HG03521 (cell line): Measurements from ENCODE around the gene MED9.
"Not testable (repeated sequence)": the region's sequence is repeated elsewhere in the genome, so short reads cannot be mapped to it uniquely, and the experiment has no call there.

Source experiments
- ATAC-seq: cut with Tn5 transposase; IDR thresholded peaks from one replicate; pipeline ENCODE4 v1.9.1; 2021; ENCODE audit warnings: mild to moderate bottlenecking, moderate library complexity; ENCODE audit not compliant: unreplicated experiment

Gene MED9

GRCh38 chr17:17454700-17455099, 22.1 kb upstream of the MED9 start:
- not testable (repeated sequence) for ATAC-seq

- no peak for ATAC-seq
Measured at GRCh38 chr17:17455173-17455572, 21.6 kb upstream of the MED9 start.

GRCh38 chr17:17456251-17456650, 20.5 kb upstream of the MED9 start:
- no peak for ATAC-seq

GRCh38 chr17:17457680-17458079, 19.1 kb upstream of the MED9 start:
- ATAC-seq, result no peak

GRCh38 chr17:17460038-17460437, 16.8 kb upstream of the MED9 start:
- ATAC-seq, result no peak

- no peak for ATAC-seq
Measured at GRCh38 chr17:17462048-17462824, 14.6 kb upstream of the MED9 start.

GRCh38 chr17:17463821-17464220, 13.0 kb upstream of the MED9 start:
- no peak for ATAC-seq

- ATAC-seq, result not testable (repeated sequence)
Measured at GRCh38 chr17:17465878-17466277, 10.9 kb upstream of the MED9 start.

- no peak for ATAC-seq
Measured at GRCh38 chr17:17466511-17466910, 10.3 kb upstream of the MED9 start.

GRCh38 chr17:17467016-17467415, 9.8 kb upstream of the MED9 start:
- no peak for ATAC-seq

- ATAC-seq, result no peak
Measured at GRCh38 chr17:17467720-17468119, 9.1 kb upstream of the MED9 start.

- ATAC-seq, result no peak
Measured at GRCh38 chr17:17468217-17469010, 8.4 kb upstream of the MED9 start.

- ATAC-seq, result no peak
Measured at GRCh38 chr17:17469358-17469757, 7.4 kb upstream of the MED9 start.

GRCh38 chr17:17469996-17470395, 6.8 kb upstream of the MED9 start:
- ATAC-seq, result no peak

GRCh38 chr17:17472333-17472920, 4.4 kb upstream of the MED9 start:
- no peak for ATAC-seq

- no peak for ATAC-seq
Measured at GRCh38 chr17:17474341-17474740, 2.5 kb upstream of the MED9 start.

- ATAC-seq, result no peak
Measured at GRCh38 chr17:17479209-17479608, 2.4 kb downstream of the MED9 start.

GRCh38 chr17:17480593-17481148, 3.9 kb downstream of the MED9 start:
- ATAC-seq, result no peak

- ATAC-seq, result no peak
Measured at GRCh38 chr17:17481860-17482259, 5.1 kb downstream of the MED9 start.

GRCh38 chr17:17484451-17484899, 7.7 kb downstream of the MED9 start:
- ATAC-seq, result no peak

GRCh38 chr17:17485420-17485819, 8.6 kb downstream of the MED9 start:
- no peak for ATAC-seq
